Type B pancreatic cell (in vitro differentiated cells): ENCODE data around the gene JOSD1. TPM values are rescaled to one million over a fixed set of nuclear protein-coding genes. Genes with fewer than 3 reads are reported as not detected.

Experiments
- DNase-seq: peaks from one replicate; pipeline ENCODE4 v3.0.0; 2021; ENCODE audit warnings: mixed read lengths; ENCODE audit not compliant: unreplicated experiment; ENCODE audit errors: extremely low spot score
- H3K27ac Mint-ChIP-seq: 2 replicates; pipeline ENCODE4 v1.8.0; 2021; ENCODE audit warnings: mild to moderate bottlenecking, mixed read lengths
- H3K27me3 Mint-ChIP-seq: 2 replicates; pipeline ENCODE4 v1.8.0; 2021; ENCODE audit warnings: mixed read lengths
- H3K36me3 Mint-ChIP-seq: 2 replicates; pipeline ENCODE4 v1.8.0; 2021; ENCODE audit warnings: mixed read lengths
- H3K4me1 Mint-ChIP-seq: one replicate; pipeline ENCODE4 v1.8.0; 2021; ENCODE audit warnings: mixed read lengths; ENCODE audit not compliant: unreplicated experiment
- H3K4me3 Mint-ChIP-seq: 2 replicates; pipeline ENCODE4 v1.8.0; 2021; ENCODE audit warnings: mild to moderate bottlenecking, mixed read lengths
- H3K9me3 Mint-ChIP-seq: 2 replicates; pipeline ENCODE4 v1.8.0; 2021; ENCODE audit warnings: mixed read lengths
- CTCF ChIP-seq: fragments of 200-600 bp; sonication (generic); conservative IDR thresholded peaks from 2 replicates; pipeline ENCODE4 v1.5.0; 2021; ENCODE audit warnings: antibody characterized with exemption, mild to moderate bottlenecking
- total RNA-seq: library from RNA; stranded (reverse); gene quantifications from 2 replicates; pipeline ENCODE4 v1.2.1, GENCODE V29; 2021; ENCODE audit warnings: low replicate concordance

JOSD1 gene
- total RNA-seq, 1 donor from 2014 or later = 43.4 TPM

GRCh38 chr22:38739300-38740055 is 38.7 kb upstream of the JOSD1 start:
- H3K27me3 Mint-ChIP-seq = no peaks in the 10 kb centered on the region
- no peaks in the 10 kb centered on the region for H3K4me1 Mint-ChIP-seq
- peaks cover 5% of the 10 kb centered on the region for H3K36me3 Mint-ChIP-seq
- no peaks in the 10 kb centered on the region for H3K9me3 Mint-ChIP-seq
- H3K4me3 Mint-ChIP-seq = no peak overlapping the region
- TF ChIP-seq CTCF = no peak
- DNase-seq = no peak
- no peak overlapping the region for H3K27ac Mint-ChIP-seq

GRCh38 chr22:38738475-38739070 is 37.8 kb upstream of the JOSD1 start:
- H3K4me1 Mint-ChIP-seq = no peaks in the 10 kb centered on the region
- no peaks in the 10 kb centered on the region for H3K9me3 Mint-ChIP-seq
- TF ChIP-seq CTCF = no peak
- H3K36me3 Mint-ChIP-seq = peaks cover 5% of the 10 kb centered on the region
- no peak overlapping the region for H3K4me3 Mint-ChIP-seq
- no peak for DNase-seq
- no peak overlapping the region for H3K27ac Mint-ChIP-seq
- no peaks in the 10 kb centered on the region for H3K27me3 Mint-ChIP-seq

GRCh38 chr22:38737302-38738060 is 36.7 kb upstream of the JOSD1 start:
- no peak for DNase-seq
- no peaks in the 10 kb centered on the region for H3K27me3 Mint-ChIP-seq

GRCh38 chr22:38736257-38736570 is 35.5 kb upstream of the JOSD1 start:
- Mint-ChIP-seq H3K36me3 (peaks cover 5% of the 10 kb centered on the region), H3K4me1 (peaks cover 3% of the 10 kb centered on the region), H3K4me3 (no peak overlapping the region), H3K9me3 (no peaks in the 10 kb centered on the region), H3K27ac (no peak overlapping the region), H3K27me3 (no peaks in the 10 kb centered on the region)
- TF ChIP-seq CTCF = no peak
- DNase-seq = no peak

More at GRCh38 chr22:38737302-38738060, 36.7 kb upstream of the JOSD1 start:
- H3K4me3 Mint-ChIP-seq = no peak overlapping the region
- H3K4me1 Mint-ChIP-seq = peaks cover 3% of the 10 kb centered on the region
- no peak overlapping the region for H3K27ac Mint-ChIP-seq
- peaks cover 5% of the 10 kb centered on the region for H3K36me3 Mint-ChIP-seq
- no peak for TF ChIP-seq CTCF
- no peaks in the 10 kb centered on the region for H3K9me3 Mint-ChIP-seq

- TF ChIP-seq CTCF = no peak
- no peak for DNase-seq
- Mint-ChIP-seq H3K4me1 (peaks cover 3% of the 10 kb centered on the region), H3K27ac (no peak overlapping the region), H3K4me3 (no peak overlapping the region), H3K27me3 (no peaks in the 10 kb centered on the region), H3K36me3 (peaks cover 5% of the 10 kb centered on the region), H3K9me3 (no peaks in the 10 kb centered on the region)
Measured at GRCh38 chr22:38735465-38736256, 34.9 kb upstream of the JOSD1 start.
